ENCODE data around the gene PTPRG. TPM values are rescaled to one million over a fixed set of nuclear protein-coding genes. Genes with fewer than 3 reads are reported as not detected.

PTPRG gene
- total RNA-seq, 1 experiment from 2014 or later: 32.1 TPM

DNA sequence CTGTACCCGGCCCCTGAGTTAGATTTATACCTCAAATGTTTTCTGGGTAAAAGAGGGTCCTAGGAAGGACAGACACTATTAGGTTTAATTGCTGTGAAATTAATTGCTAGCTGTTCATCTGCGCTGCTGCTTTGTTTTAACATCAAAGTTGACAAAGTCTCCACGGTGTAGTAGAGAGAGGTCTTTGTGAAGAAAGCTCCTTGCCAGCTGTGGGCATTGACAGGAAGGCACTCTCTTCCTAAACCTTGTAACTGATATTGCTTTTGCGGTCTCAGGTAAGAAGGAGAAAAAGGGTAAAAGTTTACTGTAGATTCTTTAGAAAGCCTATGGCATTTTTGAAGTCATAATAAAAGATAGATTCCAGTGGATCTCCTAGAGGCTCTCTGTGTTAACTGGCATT lies 68.1 kb downstream of the PTPRG start:
- ChIA-PET RAD21 (ENCODE audit: low non-redundant PET in 1 of 2, low total read pairs in 2 of 2, uncharacterized antibody in 2 of 2, unreplicated experiment in 2 of 2) (no interaction called here), POLR2A (no interaction called here), CTCF (no interaction called here)
- no peak overlapping the region for H2AFZ ChIP-seq (ENCODE audit: low read depth, low read length, poor library complexity, severe bottlenecking)
- TF ChIP-seq, protein P1, sequence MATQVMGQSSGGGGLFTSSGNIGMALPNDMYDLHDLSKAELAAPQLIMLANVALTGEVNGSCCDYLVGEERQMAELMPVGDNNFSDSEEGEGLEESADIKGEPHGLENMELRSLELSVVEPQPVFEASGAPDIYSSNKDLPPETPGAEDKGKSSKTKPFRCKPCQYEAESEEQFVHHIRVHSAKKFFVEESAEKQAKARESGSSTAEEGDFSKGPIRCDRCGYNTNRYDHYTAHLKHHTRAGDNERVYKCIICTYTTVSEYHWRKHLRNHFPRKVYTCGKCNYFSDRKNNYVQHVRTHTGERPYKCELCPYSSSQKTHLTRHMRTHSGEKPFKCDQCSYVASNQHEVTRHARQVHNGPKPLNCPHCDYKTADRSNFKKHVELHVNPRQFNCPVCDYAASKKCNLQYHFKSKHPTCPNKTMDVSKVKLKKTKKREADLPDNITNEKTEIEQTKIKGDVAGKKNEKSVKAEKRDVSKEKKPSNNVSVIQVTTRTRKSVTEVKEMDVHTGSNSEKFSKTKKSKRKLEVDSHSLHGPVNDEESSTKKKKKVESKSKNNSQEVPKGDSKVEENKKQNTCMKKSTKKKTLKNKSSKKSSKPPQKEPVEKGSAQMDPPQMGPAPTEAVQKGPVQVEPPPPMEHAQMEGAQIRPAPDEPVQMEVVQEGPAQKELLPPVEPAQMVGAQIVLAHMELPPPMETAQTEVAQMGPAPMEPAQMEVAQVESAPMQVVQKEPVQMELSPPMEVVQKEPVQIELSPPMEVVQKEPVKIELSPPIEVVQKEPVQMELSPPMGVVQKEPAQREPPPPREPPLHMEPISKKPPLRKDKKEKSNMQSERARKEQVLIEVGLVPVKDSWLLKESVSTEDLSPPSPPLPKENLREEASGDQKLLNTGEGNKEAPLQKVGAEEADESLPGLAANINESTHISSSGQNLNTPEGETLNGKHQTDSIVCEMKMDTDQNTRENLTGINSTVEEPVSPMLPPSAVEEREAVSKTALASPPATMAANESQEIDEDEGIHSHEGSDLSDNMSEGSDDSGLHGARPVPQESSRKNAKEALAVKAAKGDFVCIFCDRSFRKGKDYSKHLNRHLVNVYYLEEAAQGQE (IDR thresholded peaks at IDR 0.05; ENCODE audit: low read depth): no peak
- TF ChIP-seq, protein P2, sequence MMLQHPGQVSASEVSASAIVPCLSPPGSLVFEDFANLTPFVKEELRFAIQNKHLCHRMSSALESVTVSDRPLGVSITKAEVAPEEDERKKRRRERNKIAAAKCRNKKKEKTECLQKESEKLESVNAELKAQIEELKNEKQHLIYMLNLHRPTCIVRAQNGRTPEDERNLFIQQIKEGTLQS (IDR thresholded peaks at IDR 0.05): no peak
- TF ChIP-seq SIN3A (IDR thresholded peaks at IDR 0.05; ENCODE audit: low read depth): no peak
- TF ChIP-seq TCF7L2 (IDR thresholded peaks at IDR 0.05; ENCODE audit: borderline replicate concordance, extremely low read depth, insufficient read depth, insufficient read length): no peak
- TF ChIP-seq, protein P3, sequence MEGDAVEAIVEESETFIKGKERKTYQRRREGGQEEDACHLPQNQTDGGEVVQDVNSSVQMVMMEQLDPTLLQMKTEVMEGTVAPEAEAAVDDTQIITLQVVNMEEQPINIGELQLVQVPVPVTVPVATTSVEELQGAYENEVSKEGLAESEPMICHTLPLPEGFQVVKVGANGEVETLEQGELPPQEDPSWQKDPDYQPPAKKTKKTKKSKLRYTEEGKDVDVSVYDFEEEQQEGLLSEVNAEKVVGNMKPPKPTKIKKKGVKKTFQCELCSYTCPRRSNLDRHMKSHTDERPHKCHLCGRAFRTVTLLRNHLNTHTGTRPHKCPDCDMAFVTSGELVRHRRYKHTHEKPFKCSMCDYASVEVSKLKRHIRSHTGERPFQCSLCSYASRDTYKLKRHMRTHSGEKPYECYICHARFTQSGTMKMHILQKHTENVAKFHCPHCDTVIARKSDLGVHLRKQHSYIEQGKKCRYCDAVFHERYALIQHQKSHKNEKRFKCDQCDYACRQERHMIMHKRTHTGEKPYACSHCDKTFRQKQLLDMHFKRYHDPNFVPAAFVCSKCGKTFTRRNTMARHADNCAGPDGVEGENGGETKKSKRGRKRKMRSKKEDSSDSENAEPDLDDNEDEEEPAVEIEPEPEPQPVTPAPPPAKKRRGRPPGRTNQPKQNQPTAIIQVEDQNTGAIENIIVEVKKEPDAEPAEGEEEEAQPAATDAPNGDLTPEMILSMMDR (IDR thresholded peaks at IDR 0.05 in 2 of 3, conservative IDR thresholded peaks at IDR 0.05 in 1 of 3; ENCODE audit: borderline replicate concordance in 1 of 3, insufficient read depth in 1 of 3, low read depth in 2 of 3, low read length in 2 of 3): no peak
- no peak for TF ChIP-seq CBX3 (IDR thresholded peaks at IDR 0.05; ENCODE audit: low read depth)
- TF ChIP-seq FOSL1 (IDR thresholded peaks at IDR 0.05; ENCODE audit: low read depth): no peak
- TF ChIP-seq ZFX (IDR thresholded peaks at IDR 0.05): no peak
- TF ChIP-seq SP1 (IDR thresholded peaks at IDR 0.05; ENCODE audit: low read depth): no peak
- no peak for TF ChIP-seq JUND (IDR thresholded peaks at IDR 0.05)
- no peak for TF ChIP-seq EZH2 (IDR thresholded peaks at IDR 0.05)
- TF ChIP-seq, protein P4, sequence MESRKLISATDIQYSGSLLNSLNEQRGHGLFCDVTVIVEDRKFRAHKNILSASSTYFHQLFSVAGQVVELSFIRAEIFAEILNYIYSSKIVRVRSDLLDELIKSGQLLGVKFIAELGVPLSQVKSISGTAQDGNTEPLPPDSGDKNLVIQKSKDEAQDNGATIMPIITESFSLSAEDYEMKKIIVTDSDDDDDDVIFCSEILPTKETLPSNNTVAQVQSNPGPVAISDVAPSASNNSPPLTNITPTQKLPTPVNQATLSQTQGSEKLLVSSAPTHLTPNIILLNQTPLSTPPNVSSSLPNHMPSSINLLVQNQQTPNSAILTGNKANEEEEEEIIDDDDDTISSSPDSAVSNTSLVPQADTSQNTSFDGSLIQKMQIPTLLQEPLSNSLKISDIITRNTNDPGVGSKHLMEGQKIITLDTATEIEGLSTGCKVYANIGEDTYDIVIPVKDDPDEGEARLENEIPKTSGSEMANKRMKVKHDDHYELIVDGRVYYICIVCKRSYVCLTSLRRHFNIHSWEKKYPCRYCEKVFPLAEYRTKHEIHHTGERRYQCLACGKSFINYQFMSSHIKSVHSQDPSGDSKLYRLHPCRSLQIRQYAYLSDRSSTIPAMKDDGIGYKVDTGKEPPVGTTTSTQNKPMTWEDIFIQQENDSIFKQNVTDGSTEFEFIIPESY (IDR thresholded peaks at IDR 0.05; ENCODE audit: extremely low read depth, insufficient replicate concordance, low read length): no peak
- no peak for TF ChIP-seq ZNF274 (IDR thresholded peaks at IDR 0.05; ENCODE audit: low read depth, low read length)
- TF ChIP-seq EGR1 (IDR thresholded peaks at IDR 0.05; ENCODE audit: low read depth): no peak
- TF ChIP-seq POLR2AphosphoS5 (IDR thresholded peaks at IDR 0.05; ENCODE audit: low read depth, low read length): no peak
- TF ChIP-seq CEBPB (IDR thresholded peaks at IDR 0.05; ENCODE audit: low read depth): no peak
- TF ChIP-seq, protein P5, sequence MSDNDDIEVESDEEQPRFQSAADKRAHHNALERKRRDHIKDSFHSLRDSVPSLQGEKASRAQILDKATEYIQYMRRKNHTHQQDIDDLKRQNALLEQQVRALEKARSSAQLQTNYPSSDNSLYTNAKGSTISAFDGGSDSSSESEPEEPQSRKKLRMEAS (IDR thresholded peaks at IDR 0.05): no peak
- no peak for TF ChIP-seq SRF (IDR thresholded peaks at IDR 0.05; ENCODE audit: low read depth)
- DNase-seq (ENCODE audit: low read depth, low spot score) (no peak), ATAC-seq (no peak)
- H3K9ac ChIP-seq (ENCODE audit: low read length): no peak overlapping the region
- H4K20me1 ChIP-seq (ENCODE audit: insufficient read depth): no peaks in the 10 kb centered on the region
- no TSS peak for BruUV-seq (replicated peaks)
- H3K9me2 ChIP-seq (ENCODE audit: insufficient read depth): no peaks in the 10 kb centered on the region
- no peaks in the 10 kb centered on the region for H3K36me3 ChIP-seq (ENCODE audit: control insufficient read depth in 1 of 2, insufficient read depth in 2 of 2, low read length in 2 of 2)
- H3K4me1 ChIP-seq (ENCODE audit: control insufficient read depth in 1 of 2, insufficient read depth in 2 of 2, low read length in 2 of 2): peaks cover 10 to 20% of the 10 kb centered on the region in 2 experiments
- H3K27ac ChIP-seq (ENCODE audit: low read depth, low read length): no peak overlapping the region
- no peaks in the 10 kb centered on the region for H3K9me3 ChIP-seq (ENCODE audit: control insufficient read depth in 1 of 2, insufficient read depth in 1 of 2, low read depth in 1 of 2, low read length in 2 of 2)
- intact Hi-C loops (cut with micrococcal nuclease): no loop called here
- H3K79me2 ChIP-seq (ENCODE audit: insufficient read depth, low read length): no peaks in the 10 kb centered on the region; the same call in 1 of the 2 replicates
- no peak overlapping the region for H3K4me3 ChIP-seq (replicated peaks in 1 of 2; ENCODE audit: low read depth in 1 of 2, low read length in 2 of 2)
- no peak overlapping the region for H3K4me2 ChIP-seq (ENCODE audit: low read length)
- no peaks in the 10 kb centered on the region for H3K27me3 ChIP-seq (ENCODE audit: insufficient read depth, low read length)
